Measurements from ENCODE around the gene ACAT2.
"Not testable (repeated sequence)": the region's sequence is repeated elsewhere in the genome, so short reads cannot be mapped to it uniquely, and the experiment has no call there.

ACAT2 gene

DNA sequence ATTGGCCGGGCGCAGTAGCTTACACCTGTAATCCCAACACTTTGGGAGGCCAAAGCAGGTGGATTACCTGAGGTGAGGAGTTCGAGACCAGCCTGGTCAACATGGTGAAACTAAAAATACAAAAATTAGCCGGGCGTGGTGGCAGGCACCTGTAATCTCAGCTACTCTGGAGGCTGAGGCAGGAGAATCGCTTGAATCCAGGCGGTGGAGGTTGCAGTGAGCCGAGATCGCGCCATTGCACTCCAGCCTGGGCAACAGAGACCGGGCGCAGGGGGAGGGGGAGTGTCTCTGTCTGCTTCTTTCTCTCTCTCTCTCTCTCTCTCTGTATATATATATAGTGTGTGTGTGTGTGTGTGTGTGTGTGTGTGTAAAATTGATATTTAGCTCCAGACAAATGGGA, 29.3 kb upstream of the ACAT2 start:
- not testable (repeated sequence) for DNase-seq

DNA sequence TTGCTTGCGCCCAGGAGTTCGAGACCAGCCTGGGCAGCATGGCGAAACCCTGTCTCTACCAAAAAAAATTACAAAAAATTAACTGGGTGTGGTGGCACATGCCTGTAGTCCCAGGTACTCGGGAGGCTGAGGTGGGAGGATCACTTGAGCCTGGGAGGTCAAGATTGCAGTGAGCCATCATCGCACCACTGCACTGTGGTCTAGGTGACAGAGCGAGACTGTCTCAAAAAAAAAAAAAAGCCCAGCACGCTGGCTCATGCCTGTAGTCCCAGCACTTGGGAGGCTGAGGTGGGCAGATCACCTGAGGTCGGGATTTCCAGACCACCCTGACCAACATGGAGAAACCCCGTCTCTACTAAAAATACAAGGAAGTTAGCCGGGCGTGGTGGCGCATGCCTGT, 28.4 kb upstream of the ACAT2 start:
- DNase-seq: not testable (repeated sequence)

- DNase-seq: no peak
Observed at GRCh38 chr6:159736908-159737307, 24.9 kb upstream of the ACAT2 start.

GRCh38 chr6:159739341-159739740, 22.5 kb upstream of the ACAT2 start:
- DNase-seq: no peak

GRCh38 chr6:159742165-159742564, 19.7 kb upstream of the ACAT2 start:
- DNase-seq: no peak

DNA sequence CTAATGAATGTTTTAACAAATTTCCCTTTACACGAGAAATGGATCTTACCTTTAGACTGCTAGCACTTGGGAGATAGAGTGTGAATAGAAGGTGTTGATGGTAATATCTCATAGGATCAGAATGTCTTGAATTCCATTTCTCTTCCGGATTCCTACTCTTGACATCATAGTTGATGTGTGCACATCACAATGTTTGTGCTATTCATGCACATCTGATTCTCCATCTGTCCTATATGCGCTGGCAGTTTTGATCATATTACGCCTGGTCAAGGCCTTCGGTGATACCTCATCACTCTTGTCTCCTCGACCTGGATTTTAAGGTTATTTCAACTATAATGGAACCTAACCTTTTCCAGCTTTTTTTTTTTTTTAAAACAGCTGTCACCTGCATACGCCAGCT, 16.8 kb upstream of the ACAT2 start:
- no peak for DNase-seq

DNA sequence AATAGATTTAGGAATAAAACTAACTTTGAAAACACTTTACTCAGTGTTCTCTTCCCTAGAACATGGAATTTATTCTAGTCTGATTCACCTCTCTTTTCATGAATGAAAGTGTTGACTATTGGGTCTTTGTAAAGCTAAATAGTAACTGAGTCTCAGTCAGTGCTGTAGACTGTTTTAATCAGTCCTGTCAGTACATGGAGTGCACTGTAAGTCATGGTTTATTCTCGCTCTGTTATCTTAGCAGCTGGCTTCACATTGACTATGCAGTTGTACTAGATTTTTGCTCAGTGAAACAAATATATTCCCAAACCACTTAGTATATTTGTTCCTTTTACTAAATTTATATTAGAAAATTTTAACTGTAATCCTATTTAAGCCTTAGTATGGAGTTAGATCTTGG, 15.1 kb upstream of the ACAT2 start:
- DNase-seq: no peak

- DNase-seq: not testable (repeated sequence)
Observed at GRCh38 chr6:159748127-159748526, 13.7 kb upstream of the ACAT2 start.

GRCh38 chr6:159751448-159751847, 10.4 kb upstream of the ACAT2 start:
- no peak for DNase-seq

DNA sequence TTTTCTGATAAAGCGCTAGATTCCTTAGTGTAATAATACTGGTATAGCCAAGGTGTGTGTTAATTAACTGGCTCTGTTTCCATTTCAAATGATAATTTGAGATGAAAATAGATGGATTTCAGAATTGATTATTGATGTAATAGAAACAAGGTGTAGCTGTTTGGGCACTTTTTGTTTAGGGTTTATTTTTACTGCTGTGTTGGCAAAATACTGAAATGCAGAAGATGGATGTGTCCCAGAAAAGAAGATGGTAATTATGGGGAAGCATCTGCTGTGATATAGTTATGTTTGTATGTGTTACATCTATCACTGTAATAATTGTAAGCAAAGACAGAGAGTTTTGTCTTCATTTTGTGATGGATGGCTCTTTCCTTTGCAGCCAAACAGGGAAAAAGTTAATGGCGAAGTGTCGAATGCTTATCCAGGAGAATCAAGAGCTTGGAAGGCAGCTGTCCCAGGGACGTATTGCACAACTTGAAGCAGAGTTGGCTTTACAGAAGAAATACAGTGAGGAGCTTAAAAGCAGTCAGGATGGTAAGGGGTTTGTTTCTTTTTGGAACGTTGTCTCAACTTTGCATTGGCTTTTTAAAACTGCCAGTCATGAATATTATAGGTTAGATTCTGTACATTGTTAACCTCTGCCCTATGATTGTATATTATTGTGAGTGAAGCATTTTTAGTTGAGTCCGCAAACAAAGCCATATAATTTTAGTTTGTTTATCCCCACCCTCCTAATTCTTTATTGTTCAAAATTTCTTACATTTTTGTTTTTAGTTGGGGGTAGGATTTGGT, 8.6 kb upstream of the ACAT2 start:
- no peak for DNase-seq

GRCh38 chr6:159754401-159754800, 7.4 kb upstream of the ACAT2 start:
- no peak for DNase-seq

DNA sequence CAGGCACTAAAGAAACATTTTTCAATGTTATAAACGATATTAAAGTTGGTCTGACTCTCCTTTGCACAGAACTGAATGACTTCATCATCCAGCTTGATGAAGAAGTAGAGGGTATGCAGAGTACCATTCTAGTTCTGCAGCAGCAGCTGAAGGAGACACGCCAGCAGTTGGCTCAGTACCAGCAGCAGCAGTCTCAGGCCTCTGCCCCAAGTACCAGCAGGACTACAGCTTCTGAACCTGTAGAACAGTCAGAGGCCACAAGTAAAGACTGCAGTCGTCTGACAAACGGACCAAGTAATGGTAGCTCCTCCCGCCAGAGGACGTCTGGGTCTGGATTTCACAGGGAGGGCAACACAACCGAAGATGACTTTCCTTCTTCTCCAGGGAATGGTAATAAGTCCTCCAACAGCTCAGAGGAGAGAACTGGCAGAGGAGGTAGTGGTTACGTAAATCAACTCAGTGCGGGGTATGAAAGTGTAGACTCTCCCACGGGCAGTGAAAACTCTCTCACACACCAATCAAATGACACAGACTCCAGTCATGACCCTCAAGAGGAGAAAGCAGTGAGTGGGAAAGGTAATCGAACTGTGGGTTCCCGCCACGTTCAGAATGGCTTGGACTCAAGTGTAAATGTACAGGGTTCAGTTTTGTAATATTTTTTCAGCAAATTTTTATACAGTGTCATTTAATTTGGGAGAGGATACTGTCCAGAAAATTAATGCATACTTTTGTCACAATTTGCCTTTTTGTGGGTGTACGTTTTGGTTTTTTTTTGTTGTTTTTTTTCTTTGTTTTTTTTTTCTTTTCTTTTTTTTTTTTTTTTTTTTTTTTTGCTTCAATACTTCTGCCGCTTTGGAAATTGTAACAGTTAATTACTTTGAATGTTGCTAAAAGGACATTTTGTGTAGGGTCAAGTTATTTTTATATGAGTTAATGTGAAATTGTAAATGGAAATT, 6.6 kb upstream of the ACAT2 start:
- DNase-seq: no peak

DNA sequence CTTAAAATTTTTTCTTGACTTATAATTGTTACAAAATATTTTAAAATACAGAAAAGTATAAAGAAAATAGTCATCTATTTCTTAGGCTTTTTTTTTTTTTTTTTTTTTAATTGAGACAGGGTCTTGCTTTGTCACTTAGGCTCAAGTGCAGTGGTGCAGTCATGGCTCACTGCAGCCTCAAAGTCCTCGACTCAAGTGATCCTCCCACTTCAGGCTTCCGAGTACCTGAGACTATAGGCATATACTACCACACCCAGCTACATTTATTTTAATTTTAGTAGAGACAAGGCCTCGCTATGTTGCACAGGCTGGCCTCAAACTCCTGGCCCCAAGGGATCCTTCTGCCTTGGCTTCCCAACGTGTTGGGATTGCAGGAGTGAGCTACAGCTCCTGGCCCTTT, 5.3 kb upstream of the ACAT2 start:
- DNase-seq: no peak

DNA sequence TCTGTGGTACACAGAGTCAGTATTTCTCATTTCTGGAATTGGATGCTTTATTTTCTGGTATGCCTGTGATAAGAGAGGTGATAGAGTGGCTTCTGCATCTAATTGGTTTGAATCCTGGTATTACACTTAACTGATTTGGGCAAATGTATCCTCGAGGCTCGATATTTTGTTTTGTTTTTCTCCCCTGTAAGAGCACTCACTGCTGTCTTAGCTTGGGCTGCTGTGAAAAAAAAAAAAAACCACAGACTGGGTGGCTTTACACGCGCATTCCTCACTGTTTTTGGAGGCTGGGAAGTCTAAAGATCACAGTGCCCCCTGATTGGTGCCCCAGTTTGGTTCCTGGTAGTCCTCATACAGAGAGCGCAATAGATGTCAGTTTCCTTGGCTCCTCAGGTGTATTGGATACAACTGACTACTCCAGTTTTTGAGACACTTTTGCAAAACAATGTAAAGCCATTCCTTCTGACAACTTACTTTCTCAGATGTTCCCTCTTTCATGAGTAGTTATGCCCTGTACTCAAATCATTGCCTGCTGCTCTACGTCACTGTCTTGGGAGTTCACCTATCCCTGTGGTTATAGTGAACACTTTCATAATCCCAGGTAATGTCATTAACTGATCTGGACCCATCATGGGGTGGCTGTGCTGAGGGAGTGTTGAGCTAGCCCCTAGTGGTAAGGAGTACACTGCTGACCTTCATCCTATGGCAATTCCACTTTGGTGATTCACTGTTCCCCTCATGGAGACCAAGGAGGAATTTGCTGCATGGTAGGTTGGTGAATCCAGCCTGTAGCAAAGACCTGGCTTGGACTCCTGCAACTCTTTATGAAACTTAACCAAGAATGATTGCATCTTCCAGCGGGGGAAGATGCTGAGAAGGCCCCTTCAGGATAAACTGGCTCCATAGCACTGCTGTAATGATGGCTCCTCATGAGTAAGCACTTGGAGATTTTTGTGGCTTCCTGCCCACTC, 3.5 kb upstream of the ACAT2 start:
- DNase-seq: no peak

DNA sequence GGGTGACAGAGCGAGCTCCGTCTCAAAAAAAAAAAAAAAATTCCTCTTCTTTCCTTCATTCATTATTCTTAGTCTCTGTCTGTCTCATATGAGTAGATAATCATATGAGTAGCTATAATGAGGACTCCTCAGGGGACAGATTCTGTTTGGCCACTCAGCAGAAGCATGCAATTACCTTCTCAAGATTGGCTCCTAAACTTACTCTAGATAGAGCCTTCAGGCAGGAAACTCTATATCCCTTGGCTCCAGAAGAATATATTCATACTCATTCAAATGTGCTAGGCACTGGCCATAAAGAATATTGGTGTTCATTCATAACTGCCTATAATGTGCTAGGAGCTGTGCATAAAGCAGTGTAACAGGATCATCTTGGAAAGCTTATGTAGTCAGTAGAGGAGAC, 2.2 kb upstream of the ACAT2 start:
- DNase-seq: no peak

GRCh38 chr6:159760602-159761057, 1.2 kb upstream of the ACAT2 start:
- DNase-seq: no peak

DNA sequence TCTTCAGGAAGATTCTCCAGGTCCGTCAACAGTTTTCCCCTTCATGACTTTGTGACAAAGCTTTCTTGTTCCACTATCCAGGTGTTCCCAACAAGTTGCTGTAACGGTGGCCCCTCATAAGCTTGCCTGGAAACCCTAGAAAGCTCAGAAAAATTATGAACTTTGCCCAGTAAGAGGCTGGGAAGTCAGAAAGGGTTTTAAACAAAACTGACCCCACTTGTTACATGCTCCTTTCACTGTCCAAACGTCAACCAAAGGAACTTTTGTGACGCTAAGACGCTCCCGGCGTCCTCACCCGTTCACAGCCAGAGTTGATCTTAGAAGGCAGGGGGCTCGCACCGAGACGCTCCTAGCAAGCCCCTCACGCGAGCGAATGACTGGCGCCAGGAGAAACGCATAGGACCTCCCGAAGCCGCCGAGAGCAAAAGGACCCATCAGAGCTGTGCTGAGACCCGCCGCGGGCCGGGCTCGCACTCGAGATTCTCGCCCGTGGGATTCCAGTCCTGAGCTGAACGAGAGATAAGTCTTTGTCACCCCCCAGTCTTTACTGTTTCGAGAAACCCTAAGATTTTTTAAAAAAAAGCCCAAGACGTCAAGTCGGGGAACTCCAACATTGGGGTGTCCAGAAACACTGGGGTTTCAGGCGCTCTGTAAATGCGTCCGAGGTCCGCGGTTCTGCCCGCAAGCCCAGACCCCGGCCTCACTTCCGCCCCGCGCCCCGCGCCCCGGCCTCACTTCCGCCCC, 544 bp upstream of the ACAT2 start:
- DNase-seq: peak; percentile 24

GRCh38 chr6:159762681-159763293, 942 bp downstream of the ACAT2 start:
- DNase-seq: peak; percentile 24

GRCh38 chr6:159766906-159767305, 5.1 kb downstream of the ACAT2 start:
- DNase-seq: no peak

GRCh38 chr6:159769470-159769869, 7.6 kb downstream of the ACAT2 start:
- no peak for DNase-seq

DNA sequence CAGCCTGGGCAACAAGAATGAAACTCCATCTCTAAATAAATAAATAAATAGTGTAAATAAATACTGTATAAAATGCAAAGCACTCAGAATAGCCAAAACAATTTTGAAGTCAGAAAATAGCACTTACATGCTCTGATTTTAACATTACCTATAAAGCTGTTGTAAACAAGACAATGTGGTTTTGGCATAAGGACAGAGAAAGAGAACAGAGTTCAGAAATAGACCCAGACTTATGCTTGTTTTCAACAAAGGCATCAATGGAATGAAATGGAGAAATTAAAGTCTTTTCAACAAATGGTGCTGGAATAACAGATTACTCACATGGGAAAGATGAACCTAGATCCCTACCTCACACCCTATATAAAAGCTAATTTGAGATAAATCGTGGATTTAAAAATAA, 10.4 kb downstream of the ACAT2 start:
- DNase-seq: no peak
